ENCODE results near the gene TLE5. TPM values are rescaled to one million over a fixed set of nuclear protein-coding genes. Genes with fewer than 3 reads are reported as not detected.
A peak's percentile ranks its signal among the peaks of the same experiment; 100 is the strongest.

The TLE5 gene
- total and polyA plus RNA-seq, 9 of the 15 experiments (the other 6 are each of a cell fraction or from before 2014, with no cell fraction given): 2.0 to 347 (median 235) TPM

DNA sequence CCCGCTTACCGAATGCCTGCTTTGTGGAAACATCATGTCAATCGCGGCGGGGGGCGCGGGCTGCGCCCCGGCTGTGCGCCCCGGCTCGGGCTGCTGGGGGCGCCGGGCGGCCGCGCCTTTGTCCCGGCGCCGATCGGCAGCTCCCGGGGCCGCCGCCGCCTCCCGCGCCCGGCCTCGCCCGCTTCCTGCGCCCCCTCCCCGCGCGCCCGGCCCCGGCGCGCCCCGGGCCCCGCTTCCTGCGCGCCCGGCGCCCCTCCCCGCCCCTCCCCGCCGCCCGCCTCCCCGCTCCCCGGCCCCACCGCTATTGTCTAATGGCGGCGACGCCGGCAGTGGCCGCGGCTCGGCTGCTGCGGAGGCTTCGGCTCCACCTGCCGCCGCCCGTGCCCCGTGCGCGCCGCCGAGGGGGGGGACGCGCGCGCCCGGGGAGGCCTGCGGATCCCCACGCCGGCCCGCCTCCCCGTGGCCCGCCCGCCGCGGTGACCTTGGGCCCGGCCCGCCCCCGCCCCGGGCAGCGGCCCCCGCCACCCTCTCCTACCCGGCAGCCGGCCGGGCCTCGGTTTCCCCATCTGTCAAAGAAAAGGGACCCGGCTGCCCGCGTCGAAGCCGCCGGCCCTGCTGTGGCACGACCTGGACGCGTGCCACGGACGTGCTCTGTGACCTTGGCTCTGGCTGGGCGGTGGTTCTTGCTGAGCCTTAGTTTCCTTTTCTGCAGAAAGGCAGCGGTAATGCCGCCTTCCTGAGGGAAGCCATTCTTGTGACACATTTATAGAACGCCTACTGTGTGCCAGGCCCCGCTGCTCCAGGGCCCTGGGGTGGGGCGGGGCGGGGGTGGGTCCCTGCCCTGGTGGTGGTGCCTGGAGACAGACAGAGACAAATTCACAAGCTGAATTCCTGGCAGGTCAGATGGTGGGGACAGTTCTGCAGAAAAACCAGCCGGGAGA lies at the start of gene TLE5 (continued):
- TF ChIP-seq, protein P1, sequence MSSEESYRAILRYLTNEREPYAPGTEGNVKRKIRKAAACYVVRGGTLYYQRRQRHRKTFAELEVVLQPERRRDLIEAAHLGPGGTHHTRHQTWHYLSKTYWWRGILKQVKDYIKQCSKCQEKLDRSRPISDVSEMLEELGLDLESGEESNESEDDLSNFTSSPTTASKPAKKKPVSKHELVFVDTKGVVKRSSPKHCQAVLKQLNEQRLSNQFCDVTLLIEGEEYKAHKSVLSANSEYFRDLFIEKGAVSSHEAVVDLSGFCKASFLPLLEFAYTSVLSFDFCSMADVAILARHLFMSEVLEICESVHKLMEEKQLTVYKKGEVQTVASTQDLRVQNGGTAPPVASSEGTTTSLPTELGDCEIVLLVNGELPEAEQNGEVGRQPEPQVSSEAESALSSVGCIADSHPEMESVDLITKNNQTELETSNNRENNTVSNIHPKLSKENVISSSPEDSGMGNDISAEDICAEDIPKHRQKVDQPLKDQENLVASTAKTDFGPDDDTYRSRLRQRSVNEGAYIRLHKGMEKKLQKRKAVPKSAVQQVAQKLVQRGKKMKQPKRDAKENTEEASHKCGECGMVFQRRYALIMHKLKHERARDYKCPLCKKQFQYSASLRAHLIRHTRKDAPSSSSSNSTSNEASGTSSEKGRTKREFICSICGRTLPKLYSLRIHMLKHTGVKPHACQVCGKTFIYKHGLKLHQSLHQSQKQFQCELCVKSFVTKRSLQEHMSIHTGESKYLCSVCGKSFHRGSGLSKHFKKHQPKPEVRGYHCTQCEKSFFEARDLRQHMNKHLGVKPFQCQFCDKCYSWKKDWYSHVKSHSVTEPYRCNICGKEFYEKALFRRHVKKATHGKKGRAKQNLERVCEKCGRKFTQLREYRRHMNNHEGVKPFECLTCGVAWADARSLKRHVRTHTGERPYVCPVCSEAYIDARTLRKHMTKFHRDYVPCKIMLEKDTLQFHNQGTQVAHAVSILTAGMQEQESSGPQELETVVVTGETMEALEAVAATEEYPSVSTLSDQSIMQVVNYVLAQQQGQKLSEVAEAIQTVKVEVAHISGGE (CRISPR knock-in tag; IDR thresholded peaks at IDR 0.05): peak in 1 of 3 experiments; percentile 46; a peak in 1 of 6 replicates
- TF ChIP-seq ATF7 (IDR thresholded peaks at IDR 0.05) (no peak), ZFP30 (CRISPR knock-in tag; IDR thresholded peaks at IDR 0.05; ENCODE audit: borderline replicate concordance) (no peak), HCFC1 (IDR thresholded peaks at IDR 0.05; ENCODE audit: low read depth, low read length) (no peak), ILF3 (IDR thresholded peaks at IDR 0.05; ENCODE audit: borderline replicate concordance) (no peak), ZNF212 (CRISPR knock-in tag; IDR thresholded peaks at IDR 0.05) (no peak), HDAC2 (IDR thresholded peaks at IDR 0.05) (no peak), SIN3A (IDR thresholded peaks at IDR 0.05; ENCODE audit: borderline replicate concordance in 2 of 2, control insufficient read depth in 1 of 2, low read depth in 2 of 2, low read length in 2 of 2) (peak in 1 of 2 experiments; percentile 11; a peak in 1 of 4 replicates), ELF1 (tag; IDR thresholded peaks at IDR 0.05) (no peak), ZNF175 (CRISPR knock-in tag; IDR thresholded peaks at IDR 0.05; ENCODE audit: low read depth) (peak; percentile 79; the same call in 1 of the 2 replicates), ZNF778 (CRISPR knock-in tag; IDR thresholded peaks at IDR 0.05) (no peak), ZNF253 (CRISPR knock-in tag; conservative IDR thresholded peaks at IDR 0.05) (no peak), ZFX (CRISPR knock-in tag; IDR thresholded peaks at IDR 0.05) (peak; percentile 59), BRD4 (IDR thresholded peaks at IDR 0.05) (no peak), POLR2A (conservative IDR thresholded peaks at IDR 0.05) (no peak), HMGN3 (IDR thresholded peaks at IDR 0.05; ENCODE audit: borderline replicate concordance, extremely low read depth, insufficient read length, low read depth, low read length) (no peak)
- TF ChIP-seq, protein P2, sequence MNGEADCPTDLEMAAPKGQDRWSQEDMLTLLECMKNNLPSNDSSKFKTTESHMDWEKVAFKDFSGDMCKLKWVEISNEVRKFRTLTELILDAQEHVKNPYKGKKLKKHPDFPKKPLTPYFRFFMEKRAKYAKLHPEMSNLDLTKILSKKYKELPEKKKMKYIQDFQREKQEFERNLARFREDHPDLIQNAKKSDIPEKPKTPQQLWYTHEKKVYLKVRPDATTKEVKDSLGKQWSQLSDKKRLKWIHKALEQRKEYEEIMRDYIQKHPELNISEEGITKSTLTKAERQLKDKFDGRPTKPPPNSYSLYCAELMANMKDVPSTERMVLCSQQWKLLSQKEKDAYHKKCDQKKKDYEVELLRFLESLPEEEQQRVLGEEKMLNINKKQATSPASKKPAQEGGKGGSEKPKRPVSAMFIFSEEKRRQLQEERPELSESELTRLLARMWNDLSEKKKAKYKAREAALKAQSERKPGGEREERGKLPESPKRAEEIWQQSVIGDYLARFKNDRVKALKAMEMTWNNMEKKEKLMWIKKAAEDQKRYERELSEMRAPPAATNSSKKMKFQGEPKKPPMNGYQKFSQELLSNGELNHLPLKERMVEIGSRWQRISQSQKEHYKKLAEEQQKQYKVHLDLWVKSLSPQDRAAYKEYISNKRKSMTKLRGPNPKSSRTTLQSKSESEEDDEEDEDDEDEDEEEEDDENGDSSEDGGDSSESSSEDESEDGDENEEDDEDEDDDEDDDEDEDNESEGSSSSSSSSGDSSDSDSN (IDR thresholded peaks at IDR 0.05; ENCODE audit: borderline replicate concordance in 1 of 2, low read depth in 2 of 2, low read length in 2 of 2): 0 out of 4 replicates have a peak, but pooled peaks of 1 of the 2 experiments have one; percentile 29
- TF ChIP-seq, protein P3, sequence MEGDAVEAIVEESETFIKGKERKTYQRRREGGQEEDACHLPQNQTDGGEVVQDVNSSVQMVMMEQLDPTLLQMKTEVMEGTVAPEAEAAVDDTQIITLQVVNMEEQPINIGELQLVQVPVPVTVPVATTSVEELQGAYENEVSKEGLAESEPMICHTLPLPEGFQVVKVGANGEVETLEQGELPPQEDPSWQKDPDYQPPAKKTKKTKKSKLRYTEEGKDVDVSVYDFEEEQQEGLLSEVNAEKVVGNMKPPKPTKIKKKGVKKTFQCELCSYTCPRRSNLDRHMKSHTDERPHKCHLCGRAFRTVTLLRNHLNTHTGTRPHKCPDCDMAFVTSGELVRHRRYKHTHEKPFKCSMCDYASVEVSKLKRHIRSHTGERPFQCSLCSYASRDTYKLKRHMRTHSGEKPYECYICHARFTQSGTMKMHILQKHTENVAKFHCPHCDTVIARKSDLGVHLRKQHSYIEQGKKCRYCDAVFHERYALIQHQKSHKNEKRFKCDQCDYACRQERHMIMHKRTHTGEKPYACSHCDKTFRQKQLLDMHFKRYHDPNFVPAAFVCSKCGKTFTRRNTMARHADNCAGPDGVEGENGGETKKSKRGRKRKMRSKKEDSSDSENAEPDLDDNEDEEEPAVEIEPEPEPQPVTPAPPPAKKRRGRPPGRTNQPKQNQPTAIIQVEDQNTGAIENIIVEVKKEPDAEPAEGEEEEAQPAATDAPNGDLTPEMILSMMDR (IDR thresholded peaks at IDR 0.05 in 2 of 3, conservative IDR thresholded peaks at IDR 0.05 in 1 of 3; ENCODE audit: insufficient read depth in 2 of 3, low read depth in 1 of 3, low read length in 3 of 3): no peak

Measured in K562 (cell line).